Jurkat, Clone E6-1 (cell line): ENCODE data around the gene TJP1.
"Not testable (repeated sequence)": the region's sequence is repeated elsewhere in the genome, so short reads cannot be mapped to it uniquely, and the experiment has no call there.

Source experiments
- DNase-seq: peaks from one replicate; pipeline ENCODE4 v3.0.0-alpha.2; 2011; ENCODE audit warnings: low read depth, low spot score
- H3K4me3 ChIP-seq: 2 replicates; pipeline ENCODE4 v1.5.1; 2011; ENCODE audit warnings: mild to moderate bottlenecking, low read length, control low read depth, moderate library complexity

Gene TJP1

DNA sequence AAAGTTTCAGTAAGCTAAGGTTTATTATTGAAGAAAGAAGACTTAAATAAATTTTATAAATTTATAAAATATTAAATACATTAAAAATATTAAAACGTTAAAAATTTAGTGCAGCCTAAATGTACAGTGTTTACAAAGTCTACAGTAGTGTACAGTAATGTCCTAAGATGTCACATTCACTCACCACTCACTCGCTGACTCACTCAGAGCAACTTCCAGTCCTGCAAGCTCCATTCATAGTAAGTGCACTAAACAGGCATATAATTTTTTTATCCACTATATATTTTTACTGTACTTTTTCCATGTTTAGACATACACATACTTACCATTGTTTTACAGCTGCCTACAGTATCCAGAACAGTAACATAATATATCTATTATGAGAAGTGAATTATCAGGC, 51.5 kb downstream of the TJP1 start:
- DNase-seq: no peak
- no peak overlapping the region for H3K4me3 ChIP-seq

DNA sequence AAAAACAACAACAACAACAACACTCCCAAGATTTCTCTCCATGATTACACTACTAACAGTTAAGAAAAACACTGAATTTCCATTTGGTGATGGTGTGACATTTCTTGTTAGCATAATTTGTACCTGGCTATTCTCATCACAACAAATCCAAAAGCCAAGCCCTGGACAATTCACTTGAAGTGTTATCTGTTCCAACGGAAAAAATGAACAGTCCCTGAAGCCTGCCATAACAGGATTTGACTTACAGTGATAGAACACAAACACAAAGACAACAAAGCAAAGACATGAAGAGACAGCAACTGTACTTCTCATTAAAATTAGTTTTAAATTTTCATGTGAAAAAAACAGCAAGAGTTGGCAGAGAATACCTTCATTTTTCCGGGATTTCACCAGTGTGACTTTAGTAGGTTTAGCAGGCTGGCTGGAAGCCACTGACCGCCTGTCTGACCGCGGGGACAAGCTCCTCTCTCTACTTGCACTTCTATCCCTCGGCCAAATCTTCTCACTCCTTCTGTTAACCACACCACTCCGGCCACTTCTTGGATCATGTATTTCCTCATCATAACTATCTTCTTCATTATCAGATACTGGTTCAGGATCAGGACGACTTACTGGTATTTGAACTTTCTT, 56.3 kb downstream of the TJP1 start:
- no peak for DNase-seq
- H3K4me3 ChIP-seq: no peak overlapping the region

DNA sequence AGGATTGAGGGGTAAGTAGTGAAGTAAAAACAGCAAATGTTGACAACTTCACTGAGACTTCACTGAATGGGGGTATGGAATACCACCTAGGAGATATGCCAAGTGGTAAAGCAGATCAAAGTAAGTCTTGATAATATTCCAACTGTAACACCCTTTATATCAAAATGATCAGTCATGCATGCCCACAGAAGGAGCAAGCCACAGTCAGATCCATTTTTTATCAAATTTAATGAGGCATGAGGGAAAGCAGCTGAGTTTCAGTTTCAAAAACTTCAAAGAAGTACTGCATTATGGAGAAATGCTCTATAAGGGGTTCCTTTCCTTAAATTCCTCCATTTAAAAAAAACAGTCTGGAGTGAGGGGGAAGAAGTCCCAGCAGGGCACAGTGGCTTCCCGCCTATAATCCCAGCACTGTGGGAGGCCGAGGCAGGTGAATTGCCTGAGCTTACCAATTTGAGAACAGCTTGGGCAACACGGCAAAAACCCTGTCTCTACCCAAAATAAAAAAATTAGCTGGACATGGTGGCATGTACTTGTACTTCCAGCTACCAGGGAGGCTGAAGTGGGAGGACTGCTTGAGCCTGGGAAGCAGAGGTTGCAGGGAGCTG, 56.9 kb downstream of the TJP1 start:
- no peak for DNase-seq
- H3K4me3 ChIP-seq: no peak overlapping the region

DNA sequence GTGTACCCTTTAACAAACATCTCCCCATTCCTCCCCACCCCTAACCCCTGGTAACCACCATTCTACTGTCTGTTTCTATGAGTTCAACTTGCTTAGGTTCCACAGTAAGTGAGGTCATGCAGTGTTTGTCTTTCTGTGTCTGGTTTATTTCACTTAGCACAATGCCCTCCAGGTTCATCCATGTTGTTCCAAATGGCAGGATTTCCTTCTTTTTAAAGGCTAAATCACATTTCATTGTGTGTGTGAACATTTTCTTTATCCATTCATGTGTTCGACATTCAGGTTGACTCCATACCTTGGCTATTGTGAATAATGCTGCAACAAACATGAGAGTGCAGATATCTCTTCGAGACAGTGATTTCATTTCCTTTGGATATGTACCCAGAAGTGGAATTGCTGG, 62.7 kb downstream of the TJP1 start:
- DNase-seq: no peak
- no peak overlapping the region for H3K4me3 ChIP-seq

DNA sequence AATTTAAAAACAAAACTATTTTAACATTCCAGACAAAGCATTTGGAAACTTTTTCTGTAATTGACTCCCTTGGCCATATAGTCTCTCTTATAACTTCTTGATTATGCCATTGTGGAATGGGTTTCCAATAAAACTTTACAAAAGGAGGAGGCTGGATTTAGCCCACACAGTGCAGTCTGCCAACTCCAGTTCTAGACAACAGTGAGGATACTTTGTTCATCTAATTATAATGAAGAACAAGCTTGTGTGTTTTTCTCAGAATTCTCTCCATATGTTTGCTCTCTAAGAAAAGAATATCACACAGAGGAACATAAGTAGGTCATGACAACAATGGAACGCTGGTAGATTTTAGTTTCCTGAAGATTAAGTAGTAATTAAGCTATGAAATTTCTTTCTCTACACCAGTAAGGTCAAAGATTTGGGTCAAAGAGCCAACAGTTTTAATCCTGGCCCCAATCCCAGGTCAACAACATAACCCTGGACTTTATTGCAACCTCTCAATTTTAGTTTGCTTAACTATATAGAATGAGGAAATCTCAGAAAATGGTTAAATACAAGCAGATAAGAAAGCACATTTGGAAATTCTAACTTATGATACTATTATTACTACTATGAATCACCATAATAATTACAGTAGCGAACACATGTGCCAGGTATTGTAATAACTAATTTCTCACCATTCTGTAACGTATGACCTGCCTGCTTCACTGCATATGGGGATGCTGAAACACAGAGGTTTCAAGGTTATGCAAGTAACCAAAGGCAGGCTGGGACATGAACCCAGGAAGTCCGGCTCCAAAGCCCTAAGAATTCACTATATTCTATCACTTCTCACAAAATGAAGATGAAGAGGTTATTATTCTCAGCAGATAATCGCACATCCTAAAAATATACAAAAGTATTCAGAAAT, 65.7 kb downstream of the TJP1 start:
- no peak overlapping the region for H3K4me3 ChIP-seq
- no peak for DNase-seq

DNA sequence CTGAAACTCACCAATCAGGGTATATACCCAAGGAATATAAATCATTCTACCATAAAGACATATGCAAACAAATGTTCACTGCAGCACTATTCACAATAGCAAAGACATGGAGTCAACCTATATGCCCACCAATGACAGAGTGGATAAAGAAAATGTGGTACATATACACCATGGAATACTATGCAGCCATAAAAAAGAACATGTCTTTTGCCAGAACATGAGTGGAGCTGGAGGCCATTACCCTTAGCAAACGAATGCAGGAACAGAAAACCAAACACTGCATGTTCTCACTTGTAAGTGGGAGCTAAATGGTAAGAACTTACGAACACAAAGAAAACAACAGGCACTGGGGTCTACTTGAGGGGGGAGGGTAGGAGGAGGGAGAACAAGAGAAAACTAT, 68.3 kb downstream of the TJP1 start:
- not testable (repeated sequence) for DNase-seq, H3K4me3 ChIP-seq

DNA sequence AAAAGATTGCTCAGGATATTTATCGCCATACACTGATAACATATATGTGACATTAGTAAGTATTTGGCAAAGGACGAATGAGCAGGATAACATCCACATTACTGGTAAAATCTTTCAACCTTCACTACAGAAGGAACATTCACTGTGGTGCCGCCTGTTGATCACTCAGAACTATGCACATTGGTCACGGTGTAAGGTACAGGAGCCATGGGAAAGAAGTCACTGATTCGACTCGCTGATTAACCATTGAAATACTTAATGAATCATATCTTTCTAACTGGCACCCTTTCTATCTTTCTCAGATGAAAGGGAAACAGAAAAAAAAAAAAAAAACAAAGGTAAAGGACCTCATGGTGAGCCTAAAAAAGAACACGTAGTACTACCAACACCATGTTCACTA, 68.8 kb downstream of the TJP1 start:
- DNase-seq: no peak
- no peak overlapping the region for H3K4me3 ChIP-seq

DNA sequence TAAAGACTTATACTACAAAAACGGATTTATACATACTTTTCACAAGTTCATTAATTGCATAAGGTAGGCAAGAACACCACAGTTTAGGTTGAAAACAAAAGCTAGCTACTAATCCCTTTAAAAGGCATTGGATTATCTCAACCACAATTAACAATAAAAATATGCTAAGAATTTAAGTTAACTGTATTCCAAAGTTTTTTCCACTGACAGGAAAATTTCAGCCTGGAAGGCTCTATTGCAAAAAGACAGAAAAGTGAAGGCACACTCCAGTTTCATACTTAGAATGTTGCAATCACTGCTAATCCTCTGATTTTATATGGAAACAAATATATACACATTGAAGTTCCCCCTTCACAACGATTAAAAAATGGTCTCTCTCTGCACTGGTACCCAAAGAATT, 71.5 kb downstream of the TJP1 start:
- DNase-seq: no peak
- no peak overlapping the region for H3K4me3 ChIP-seq

DNA sequence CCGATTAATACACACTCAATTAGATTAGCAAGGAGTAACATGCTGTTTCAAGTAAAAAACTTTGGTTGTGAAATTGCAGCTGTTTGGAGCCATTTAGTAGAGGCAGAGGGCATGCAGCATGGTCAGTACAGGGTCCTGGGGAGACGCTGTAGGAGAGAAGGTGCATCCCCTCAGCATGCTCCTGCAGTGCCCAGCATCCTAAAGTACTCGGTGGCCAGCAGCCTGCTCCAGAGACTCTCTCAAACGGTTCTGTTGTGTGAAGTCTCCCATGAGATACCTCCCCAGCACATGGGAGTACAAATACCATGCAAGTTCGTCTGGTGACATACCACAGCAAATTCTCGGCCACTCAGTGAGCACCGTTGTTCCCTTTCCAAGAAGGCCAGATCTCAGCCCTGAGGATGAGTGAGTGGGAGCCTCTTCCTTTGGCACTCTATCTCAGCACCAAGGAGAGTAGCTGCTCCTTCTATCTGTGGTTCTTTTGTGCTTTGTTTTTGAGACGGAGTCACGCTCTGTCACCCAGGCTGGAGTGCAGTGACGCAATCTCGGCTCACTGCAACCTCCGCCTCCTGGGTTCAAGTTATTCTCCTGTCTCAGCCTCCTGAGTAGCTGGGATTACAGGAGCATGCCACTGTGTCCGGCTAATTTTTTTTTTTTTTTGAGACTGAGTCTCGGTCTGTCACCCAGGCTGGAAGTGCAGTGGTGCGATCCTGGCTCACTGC, 72.7 kb downstream of the TJP1 start:
- no peak for DNase-seq
- no peak overlapping the region for H3K4me3 ChIP-seq

DNA sequence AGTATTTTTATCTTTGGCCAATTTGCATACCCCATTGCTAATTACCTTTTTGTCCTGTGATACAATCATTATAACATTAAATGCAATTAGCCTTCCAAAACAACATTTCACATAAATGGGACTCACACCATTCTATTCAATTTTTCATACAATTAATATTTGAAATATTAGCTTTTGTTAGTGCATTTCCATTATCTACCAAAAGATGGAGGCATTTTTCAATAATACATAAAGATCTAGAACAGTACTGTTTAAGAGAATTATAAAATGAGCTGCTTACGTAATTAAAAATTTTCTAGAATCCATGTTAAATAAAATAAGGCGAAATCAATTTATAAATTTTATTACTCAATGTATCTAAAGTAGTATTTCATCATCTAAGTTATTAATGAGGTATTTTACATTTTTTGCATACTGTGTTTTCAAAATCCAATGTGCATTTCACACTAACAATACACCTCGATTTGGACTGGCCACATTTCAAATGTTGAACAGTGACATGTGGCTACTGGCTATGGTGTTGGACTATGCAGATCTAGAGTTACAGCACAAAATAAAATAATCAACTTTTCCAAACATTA, 74.3 kb downstream of the TJP1 start:
- no peak overlapping the region for H3K4me3 ChIP-seq
- no peak for DNase-seq

DNA sequence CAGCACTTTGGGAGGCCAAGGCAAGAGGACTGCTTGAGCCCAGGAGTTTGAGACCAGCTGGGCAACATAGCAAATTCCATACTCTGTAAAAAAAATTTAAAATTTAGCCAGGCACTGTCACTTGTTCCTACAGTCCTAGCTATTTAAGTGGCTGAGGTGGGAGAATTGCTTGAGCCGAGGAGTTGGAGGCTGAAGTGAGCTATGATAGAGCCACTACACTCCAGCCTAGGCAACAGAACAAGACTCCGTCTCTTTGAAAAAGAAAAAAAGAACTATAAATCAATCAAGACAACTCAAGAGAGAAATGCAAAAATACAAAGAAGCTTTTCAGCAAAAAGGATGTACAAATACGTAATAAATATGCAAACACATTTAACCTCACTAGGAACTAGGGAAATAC, 78.8 kb downstream of the TJP1 start:
- H3K4me3 ChIP-seq: no peak overlapping the region
- no peak for DNase-seq

DNA sequence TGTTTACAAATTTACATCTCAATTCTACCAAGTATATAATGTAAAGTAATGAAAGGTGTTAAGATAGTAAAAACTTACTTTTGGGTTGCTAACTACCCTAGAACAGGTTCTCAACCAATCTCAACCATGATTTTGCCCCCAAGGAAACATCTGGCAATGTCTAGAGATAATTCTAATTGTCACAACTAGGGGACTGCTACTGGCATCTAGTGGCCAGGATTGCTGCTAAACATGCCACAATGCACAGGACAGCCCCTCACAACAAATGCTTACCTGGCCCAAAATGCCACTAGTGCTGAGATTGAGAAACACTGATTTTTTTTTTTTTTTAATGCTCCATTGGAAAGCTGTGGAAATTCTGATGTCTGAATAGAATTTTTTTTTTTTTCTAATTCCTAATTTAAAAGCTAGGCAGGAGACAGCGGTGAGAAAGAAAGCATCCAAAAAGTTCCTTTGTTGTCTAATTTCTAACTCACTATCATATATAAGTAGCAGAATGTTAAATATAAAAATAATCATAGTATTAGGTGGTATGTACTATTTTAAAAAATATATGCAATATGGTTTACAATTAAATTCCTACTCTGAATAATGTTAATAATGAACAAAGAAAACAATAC, 81.5 kb downstream of the TJP1 start:
- H3K4me3 ChIP-seq: no peak overlapping the region
- DNase-seq: peak; percentile 18

DNA sequence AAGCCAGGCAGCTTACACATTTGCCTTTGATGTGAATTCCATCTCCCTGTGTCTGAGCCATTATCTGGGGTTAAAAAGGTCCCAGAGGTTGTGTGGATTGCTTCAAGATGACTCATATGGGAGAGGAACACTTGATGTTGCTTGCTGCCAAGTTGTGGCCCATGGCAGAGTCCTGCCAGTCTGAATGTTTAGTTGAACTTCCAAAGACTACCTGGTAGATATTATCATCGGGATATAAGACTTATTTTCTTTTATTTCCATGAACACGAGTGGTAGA, 85.6 kb downstream of the TJP1 start:
- H3K4me3 ChIP-seq: no peak overlapping the region
- DNase-seq: no peak

DNA sequence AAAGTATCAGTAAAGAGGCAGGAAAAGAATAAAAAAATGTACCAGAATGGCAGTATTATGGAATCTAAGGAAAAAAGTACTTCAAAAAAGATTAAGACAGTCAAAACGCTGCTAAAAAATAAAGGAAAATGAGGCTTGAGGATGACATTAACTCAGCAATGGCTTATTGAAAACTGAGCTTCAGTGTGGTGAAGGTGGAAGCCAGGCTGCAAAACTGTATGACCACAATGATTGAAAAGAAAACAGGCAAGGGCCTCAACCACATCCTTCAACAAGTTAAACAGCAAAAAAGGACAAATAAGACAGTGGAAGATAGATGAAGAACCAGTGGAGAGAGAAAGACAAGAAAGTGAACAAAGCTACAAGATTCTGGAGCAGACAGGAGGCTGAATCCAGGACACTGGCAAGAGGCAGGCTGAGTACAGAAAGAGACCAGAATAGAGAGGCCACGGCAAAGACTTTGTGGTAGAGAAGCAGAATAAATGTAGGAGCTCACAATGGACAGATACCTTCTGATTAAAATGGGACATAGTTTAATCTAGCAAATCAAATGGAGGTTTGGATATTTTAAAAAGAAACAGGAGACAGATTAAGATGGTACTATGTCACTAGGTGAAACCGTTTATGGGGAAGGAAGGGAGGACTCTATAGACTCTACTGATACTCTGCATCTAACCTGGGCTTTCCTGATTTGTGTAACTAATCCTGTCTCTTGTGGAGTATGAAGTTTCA, 86.1 kb downstream of the TJP1 start:
- no peak overlapping the region for H3K4me3 ChIP-seq

DNA sequence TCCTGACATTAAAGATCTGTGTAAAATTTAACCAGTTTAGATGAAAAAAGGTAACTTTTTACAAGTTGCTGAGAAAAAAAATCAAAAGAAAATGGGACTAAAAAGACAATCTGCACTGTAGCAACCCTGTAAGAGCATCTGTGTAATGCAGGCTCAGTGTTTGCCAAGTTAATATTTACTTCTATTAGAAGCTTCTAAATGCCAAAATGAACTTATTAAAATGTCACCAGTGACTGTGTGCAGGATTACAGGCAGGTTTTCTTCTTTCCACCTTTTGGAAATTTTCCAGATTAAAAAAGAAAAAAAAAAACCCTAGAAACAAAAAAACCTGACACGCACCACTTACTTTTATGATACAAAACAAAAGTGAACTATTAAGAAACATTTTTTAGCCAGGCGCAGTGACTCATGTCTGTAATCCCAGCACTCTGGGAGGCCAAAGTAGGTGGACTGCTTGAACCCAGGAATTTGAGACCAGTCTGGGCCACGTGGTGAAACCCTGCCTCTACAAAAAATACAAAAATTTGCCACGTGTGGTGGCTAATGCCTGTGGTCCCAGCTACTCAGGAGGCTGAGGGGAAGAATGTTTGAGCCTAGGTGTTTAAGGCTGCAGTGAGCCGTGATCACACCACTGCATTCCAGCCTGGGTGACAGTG, 87.2 kb downstream of the TJP1 start:
- no peak for DNase-seq
- no peak overlapping the region for H3K4me3 ChIP-seq

More for the DNA sequence above, 86.1 kb downstream of the TJP1 start:
- DNase-seq: peak; percentile 41

DNA sequence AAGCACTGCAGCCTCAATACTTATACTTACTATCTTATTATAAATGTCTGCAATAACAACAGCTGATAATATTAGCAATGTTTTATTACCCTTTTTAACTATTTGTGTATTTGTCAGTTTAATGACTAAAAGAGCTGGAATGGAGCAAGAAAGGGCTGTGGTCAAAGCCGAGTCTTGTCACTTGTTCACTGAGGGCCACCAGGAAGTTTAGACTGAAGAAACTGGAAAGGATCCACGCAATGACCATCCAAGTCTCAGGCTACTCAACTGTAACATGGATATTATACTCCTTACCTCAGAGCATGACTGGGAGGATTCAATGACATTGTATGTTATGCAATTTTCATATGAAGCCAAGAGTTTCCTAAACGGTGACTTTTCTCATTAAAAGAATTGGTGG, 90.4 kb downstream of the TJP1 start:
- DNase-seq: no peak
- H3K4me3 ChIP-seq: no peak overlapping the region

DNA sequence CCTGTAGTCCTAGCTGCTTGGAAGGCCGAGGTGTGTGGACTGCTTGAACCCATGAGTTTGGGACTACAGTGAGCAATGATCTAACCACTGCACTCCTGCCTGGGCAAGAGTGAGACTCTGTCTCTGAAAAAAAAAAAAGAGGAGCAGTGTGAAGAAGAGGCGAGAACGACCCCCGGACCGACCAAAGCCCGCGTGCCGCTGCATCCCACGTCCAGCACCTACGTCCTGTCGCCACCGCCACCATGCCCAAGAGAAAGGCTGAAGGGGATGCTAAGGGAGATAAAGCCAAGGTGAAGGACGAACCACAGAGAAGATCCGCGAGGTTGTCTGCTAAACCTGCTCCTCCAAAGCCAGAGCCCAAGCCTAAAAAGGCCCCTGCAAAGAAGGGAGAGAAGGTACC, 91.8 kb downstream of the TJP1 start:
- not testable (repeated sequence) for DNase-seq, H3K4me3 ChIP-seq

DNA sequence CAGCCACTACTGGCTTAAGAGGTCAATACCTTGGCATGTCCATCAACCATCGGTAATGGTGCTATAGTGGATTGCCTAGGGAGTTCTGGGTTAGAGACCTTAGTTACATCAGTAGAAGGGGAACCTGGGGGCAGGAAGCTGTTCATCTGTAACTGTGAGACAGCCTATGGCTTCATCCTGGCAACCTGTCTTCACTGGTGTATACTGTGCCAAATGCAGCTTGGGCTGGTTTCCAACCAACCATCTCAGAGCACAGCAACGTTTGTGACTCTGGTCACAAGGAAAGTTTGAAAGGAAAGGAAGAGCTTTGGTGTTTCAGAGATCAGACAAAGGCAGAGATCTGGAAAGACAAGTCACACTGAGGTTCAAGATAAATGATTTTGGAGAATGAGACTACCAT, 93.8 kb downstream of the TJP1 start:
- no peak for DNase-seq
- H3K4me3 ChIP-seq: no peak overlapping the region
